CD4-positive, alpha-beta T cell treated with Interleukin-6 at 100 ng/mL for 8 hours (primary cell): ENCODE measurements around the gene DACT3.

Experiments used
- DNase-seq: peaks from one replicate; pipeline ENCODE4 v3.0.0-alpha.2; 2020; ENCODE audit warnings: mixed read lengths, low spot score

Gene DACT3

GRCh38 chr19:46611776-46612175 is 49.2 kb downstream of the DACT3 start:
- DNase-seq = no peak

- peak; percentile 34 for DNase-seq
These were observed 49.9 kb downstream of the DACT3 start for GRCh38 chr19:46610851-46611770.

- DNase-seq = no peak
These were observed 50.6 kb downstream of the DACT3 start for GRCh38 chr19:46610413-46610775.

GRCh38 chr19:46609511-46610412 is 51.2 kb downstream of the DACT3 start:
- DNase-seq = no peak

- DNase-seq = no peak
These were observed 52.2 kb downstream of the DACT3 start for GRCh38 chr19:46608581-46609345.

- no peak for DNase-seq
These were observed 52.8 kb downstream of the DACT3 start for GRCh38 chr19:46608178-46608577.

- DNase-seq = no peak
These were observed 53.5 kb downstream of the DACT3 start for GRCh38 chr19:46607448-46607841.

- DNase-seq = no peak
These were observed 54.1 kb downstream of the DACT3 start for GRCh38 chr19:46606681-46607447.

GRCh38 chr19:46606019-46606418 is 55.0 kb downstream of the DACT3 start:
- no peak for DNase-seq

- DNase-seq = no peak
These were observed 55.6 kb downstream of the DACT3 start for GRCh38 chr19:46605356-46605821.

GRCh38 chr19:46604781-46605355 is 56.1 kb downstream of the DACT3 start:
- no peak for DNase-seq

GRCh38 chr19:46603752-46604231 is 57.2 kb downstream of the DACT3 start:
- no peak for DNase-seq

GRCh38 chr19:46603195-46603637 is 57.8 kb downstream of the DACT3 start:
- no peak for DNase-seq

GRCh38 chr19:46602392-46603194 is 58.4 kb downstream of the DACT3 start:
- DNase-seq = no peak

- no peak for DNase-seq
These were observed 59.4 kb downstream of the DACT3 start, which contains the start of gene CALM3 for GRCh38 chr19:46601318-46602224. TSS of gene CALM3 (plus strand) at chr19:46601330. CDS start at chr19:46601435, 105 bp downstream.

GRCh38 chr19:46600384-46601317 is 60.3 kb downstream of the DACT3 start:
- peak; percentile 94 for DNase-seq

GRCh38 chr19:46599716-46600373 is 61.1 kb downstream of the DACT3 start:
- DNase-seq = no peak
